PC-3 (cell line): Measurements from ENCODE around the gene LYZL6. TPM values are rescaled to one million over a fixed set of nuclear protein-coding genes. Genes with fewer than 3 reads are reported as not detected.

Experiments used
- ATAC-seq: fragments of 200-7000 bp; cut with Tn5 transposase; 2 replicates; pipeline ENCODE4 v1.9.1; 2020; ENCODE audit warnings: mild to moderate bottlenecking, moderate library complexity
- BruUV-seq: library from RNA; stranded (reverse); fragments of 400-500 nt; replicated peaks from 2 replicates; lab custom pipeline; 2021; lab: Mats Ljungman, UMichigan
- CTCF ChIA-PET: fragments of 300-600 bp; sonication (Branson Sonifier 250); formaldehyde crosslinking; loops from one replicate; lab custom pipeline; 2022; ENCODE audit warnings: antibody characterized with exemption; lab: Charles Lee
- POLR2A ChIA-PET: fragments of 300-600 bp; sonication (Branson Sonifier 250); formaldehyde crosslinking; loops from one replicate; lab custom pipeline; 2022; ENCODE audit warnings: antibody characterized with exemption; ENCODE audit not compliant: unreplicated experiment; lab: Charles Lee
- DNase-seq: peaks from one replicate; pipeline ENCODE4 v3.0.0-alpha.2; 2015
- H2AFZ ChIP-seq: fragments of 300-600 bp; sonication (generic); 2 replicates; pipeline ENCODE4 v1.6.0; 2016; ENCODE audit warnings: antibody characterized with exemption, low read length
- H3F3A ChIP-seq: fragments of 300-600 bp; sonication (generic); one replicate; pipeline ENCODE4 v1.6.0; 2017; ENCODE audit warnings: antibody characterized with exemption, low read length, control low read depth, mild to moderate bottlenecking; ENCODE audit not compliant: unreplicated experiment
- H3K27ac ChIP-seq: fragments of 300-600 bp; sonication (generic); 2 replicates; pipeline ENCODE4 v1.5.1; 2016; ENCODE audit warnings: mild to moderate bottlenecking, low read length
- H3K27me3 ChIP-seq: fragments of 300-600 bp; sonication (generic); 2 replicates; pipeline ENCODE4 v1.6.1; 2016; ENCODE audit warnings: low read length, mixed read lengths
- H3K36me3 ChIP-seq: fragments of 300-600 bp; sonication (generic); 2 replicates; pipeline ENCODE4 v1.6.1; 2016; ENCODE audit warnings: low read depth, mixed run types, low read length, mixed read lengths
- H3K4me1 ChIP-seq: fragments of 300-600 bp; sonication (generic); 2 replicates; pipeline ENCODE4 v1.5.1; 2016; ENCODE audit warnings: low read length; ENCODE audit not compliant: insufficient read depth
- H3K4me2 ChIP-seq: fragments of 300-600 bp; sonication (generic); 2 replicates; pipeline ENCODE4 v1.6.0; 2016; ENCODE audit warnings: low read length
- H3K4me3 ChIP-seq: fragments of 300-600 bp; sonication (generic); 2 replicates; pipeline ENCODE4 v1.5.1; 2016; ENCODE audit warnings: mild to moderate bottlenecking, low read length, mixed read lengths
- H3K79me2 ChIP-seq: fragments of 300-600 bp; sonication (generic); 2 replicates; pipeline ENCODE4 v1.6.1; 2017; ENCODE audit warnings: low read length, mixed read lengths
- H3K9ac ChIP-seq: fragments of 300-600 bp; sonication (generic); 2 replicates; pipeline ENCODE4 v1.6.0; 2016; ENCODE audit warnings: mild to moderate bottlenecking, low read length
- H3K9me2 ChIP-seq: fragments of 300-600 bp; sonication (generic); replicated peaks from 2 replicates; pipeline ENCODE4 v1.6.1; 2016; ENCODE audit warnings: mixed run types, low read length, mixed read lengths
- H3K9me3 ChIP-seq: fragments of 300-600 bp; sonication (generic); 2 replicates; pipeline ENCODE4 v1.6.1; 2016; ENCODE audit warnings: low read length, mixed read lengths
- H4K20me1 ChIP-seq: fragments of 300-600 bp; sonication (generic); 2 replicates; pipeline ENCODE4 v1.6.1; 2016; ENCODE audit warnings: low read length, mixed read lengths
- EZH2 ChIP-seq: fragments of 300-600 bp; sonication (generic); IDR thresholded peaks from one replicate; pipeline ENCODE4 v1.6.1; 2017; ENCODE audit warnings: antibody characterized with exemption, mild to moderate bottlenecking, low read length; ENCODE audit not compliant: unreplicated experiment
- EZH2phosphoT487 ChIP-seq: fragments of 300-600 bp; sonication (generic); IDR thresholded peaks from 2 replicates; pipeline ENCODE4 v1.6.1; 2018; ENCODE audit warnings: mild to moderate bottlenecking, antibody characterized with exemption, low read length, borderline replicate concordance
- intact Hi-C: fragments of 100-400 bp; cut with micrococcal nuclease; formaldehyde crosslinking; loops from 2 replicates; pipeline ENCODE4 v1.9.0; 2023
- total RNA-seq: library from RNA; depleted of rRNA; stranded (reverse); fragments of >200 nt; gene quantifications from 2 replicates; pipeline ENCODE4 v1.2.3, GENCODE V29; 2014
- TF ChIP-seq, protein P1 (sequence below): fragments of 300-600 bp; sonication (generic); conservative IDR thresholded peaks from 2 replicates; pipeline ENCODE4 v1.5.1; 2017; ENCODE audit warnings: antibody characterized with exemption, low read depth, mild to moderate bottlenecking, low read length

Gene LYZL6
- total RNA-seq, 1 experiment from 2014 or later = not detected

GRCh38 chr17:35968520-35969054 is 25.1 kb upstream of the LYZL6 start:
- Histone ChIP-seq H3K79me2 (no peaks in the 10 kb centered on the region), H3F3A (no peaks in the 10 kb centered on the region), H3K4me2 (no peak overlapping the region), H2AFZ (no peak overlapping the region), H3K4me3 (no peak overlapping the region), H4K20me1 (no peaks in the 10 kb centered on the region), H3K27me3 (no peaks in the 10 kb centered on the region), H3K9me3 (no peaks in the 10 kb centered on the region), H3K27ac (no peak overlapping the region), H3K9ac (no peak overlapping the region), H3K4me1 (no peaks in the 10 kb centered on the region), H3K9me2 (no peaks in the 10 kb centered on the region), H3K36me3 (no peaks in the 10 kb centered on the region)
- intact Hi-C loops = loop anchor here (1.0 to 5.0 kb wide), 3 partner anchors 39 to 514 kb away; no protein-coding TSS in a partner anchor
- DNase-seq (no peak), ATAC-seq (no peak)
- TF ChIP-seq EZH2phosphoT487 = no peak
- TF ChIP-seq EZH2 = no peak
- TF ChIP-seq, protein P1, sequence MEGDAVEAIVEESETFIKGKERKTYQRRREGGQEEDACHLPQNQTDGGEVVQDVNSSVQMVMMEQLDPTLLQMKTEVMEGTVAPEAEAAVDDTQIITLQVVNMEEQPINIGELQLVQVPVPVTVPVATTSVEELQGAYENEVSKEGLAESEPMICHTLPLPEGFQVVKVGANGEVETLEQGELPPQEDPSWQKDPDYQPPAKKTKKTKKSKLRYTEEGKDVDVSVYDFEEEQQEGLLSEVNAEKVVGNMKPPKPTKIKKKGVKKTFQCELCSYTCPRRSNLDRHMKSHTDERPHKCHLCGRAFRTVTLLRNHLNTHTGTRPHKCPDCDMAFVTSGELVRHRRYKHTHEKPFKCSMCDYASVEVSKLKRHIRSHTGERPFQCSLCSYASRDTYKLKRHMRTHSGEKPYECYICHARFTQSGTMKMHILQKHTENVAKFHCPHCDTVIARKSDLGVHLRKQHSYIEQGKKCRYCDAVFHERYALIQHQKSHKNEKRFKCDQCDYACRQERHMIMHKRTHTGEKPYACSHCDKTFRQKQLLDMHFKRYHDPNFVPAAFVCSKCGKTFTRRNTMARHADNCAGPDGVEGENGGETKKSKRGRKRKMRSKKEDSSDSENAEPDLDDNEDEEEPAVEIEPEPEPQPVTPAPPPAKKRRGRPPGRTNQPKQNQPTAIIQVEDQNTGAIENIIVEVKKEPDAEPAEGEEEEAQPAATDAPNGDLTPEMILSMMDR = no peak
- CTCF ChIA-PET = no interaction called here
- no TSS peak for BruUV-seq
- POLR2A ChIA-PET = no interaction called here

DNA sequence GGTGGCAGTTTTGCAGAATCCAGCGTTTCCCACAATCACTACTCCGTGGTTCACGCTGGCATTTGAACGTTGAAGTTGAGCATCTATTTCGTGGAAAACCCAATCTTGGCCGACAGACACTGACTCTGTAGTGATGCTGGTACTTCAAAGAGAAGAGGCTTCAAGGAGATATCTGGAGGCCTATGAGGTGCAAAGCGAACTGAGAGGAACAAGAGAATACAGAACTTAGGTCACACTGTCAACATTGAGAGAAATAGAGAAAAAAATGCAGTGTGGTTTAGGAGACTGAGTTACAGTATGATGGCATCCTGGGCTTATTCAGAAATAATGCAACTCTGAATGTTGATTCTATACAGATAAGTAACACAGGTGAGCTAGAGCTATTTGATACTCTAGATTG is 21.8 kb upstream of the LYZL6 start:
- Histone ChIP-seq H3K4me3 (no peak overlapping the region), H4K20me1 (no peaks in the 10 kb centered on the region), H3K4me1 (no peaks in the 10 kb centered on the region), H3K9me2 (no peaks in the 10 kb centered on the region), H3K27me3 (peaks cover 14% of the 10 kb centered on the region; the same call in 1 of the 2 replicates), H3F3A (no peaks in the 10 kb centered on the region), H2AFZ (no peak overlapping the region), H3K9me3 (no peaks in the 10 kb centered on the region), H3K4me2 (no peak overlapping the region), H3K79me2 (no peaks in the 10 kb centered on the region), H3K27ac (no peak overlapping the region), H3K36me3 (no peaks in the 10 kb centered on the region), H3K9ac (no peak overlapping the region)
- BruUV-seq = no TSS peak
- DNase-seq (no peak), ATAC-seq (no peak)
- ChIA-PET CTCF (no interaction called here), POLR2A (no interaction called here)
- intact Hi-C loops = loop anchor here (5.0 kb wide), 2 partner anchors 42 to 517 kb away; no protein-coding TSS in a partner anchor
- TF ChIP-seq EZH2 (no peak), EZH2phosphoT487 (no peak)
- TF ChIP-seq, protein P1 = no peak

DNA sequence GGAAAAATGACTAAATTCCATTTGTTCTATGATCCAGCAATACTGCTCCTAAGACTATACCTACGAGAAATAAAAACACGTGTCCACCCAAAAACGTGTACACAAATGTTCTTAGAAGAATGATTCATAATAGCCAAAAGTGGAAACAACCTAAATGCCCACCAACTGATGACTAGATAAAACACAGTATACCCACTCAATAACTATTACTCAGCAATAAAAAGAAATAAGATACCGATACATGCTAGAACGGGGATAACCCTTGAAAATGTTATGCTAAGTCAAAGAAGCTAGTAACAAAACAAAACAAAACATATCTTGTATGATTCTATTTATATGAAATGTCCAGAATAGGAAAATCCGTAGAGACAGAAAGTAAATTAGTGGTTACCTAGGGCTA is 20.1 kb upstream of the LYZL6 start:
- Histone ChIP-seq H3K36me3 (no peaks in the 10 kb centered on the region), H3K4me3 (no peak overlapping the region), H3K27me3 (peaks cover 24% of the 10 kb centered on the region), H2AFZ (no peak overlapping the region), H3K79me2 (no peaks in the 10 kb centered on the region), H3K9ac (no peak overlapping the region), H3K27ac (no peak overlapping the region), H3K4me1 (no peaks in the 10 kb centered on the region), H3K4me2 (no peak overlapping the region), H3K9me2 (no peaks in the 10 kb centered on the region), H4K20me1 (no peaks in the 10 kb centered on the region), H3F3A (no peaks in the 10 kb centered on the region), H3K9me3 (no peaks in the 10 kb centered on the region)
- BruUV-seq = no TSS peak
- ChIA-PET CTCF (no interaction called here), POLR2A (no interaction called here)
- ATAC-seq (no peak), DNase-seq (no peak)
- intact Hi-C loops = no loop called here
- TF ChIP-seq, protein P1 = no peak
- TF ChIP-seq EZH2phosphoT487 (no peak), EZH2 (no peak)
